Measurements from ENCODE around the gene RAPGEF5.

RAPGEF5 gene

GRCh38 chr7:22193450-22193983 is 163.4 kb downstream of the RAPGEF5 start:
- no peaks in the 10 kb centered on the region for H3K9me3 Mint-ChIP-seq
- H3K27ac Mint-ChIP-seq (ENCODE audit: low read depth): no peak overlapping the region
- H3K27me3 Mint-ChIP-seq: peaks cover 14% of the 10 kb centered on the region
- no peaks in the 10 kb centered on the region for H3K36me3 Mint-ChIP-seq (ENCODE audit: insufficient read depth)
- no peaks in the 10 kb centered on the region for H3K4me1 Mint-ChIP-seq
- ATAC-seq (replicated peaks; ENCODE audit: extremely low read depth, poor library complexity, severe bottlenecking): no peak
- H3K4me3 Mint-ChIP-seq: no peak overlapping the region
- no peak for DNase-seq (ENCODE audit: low spot score in 2 of 2)

- no peak for DNase-seq (ENCODE audit: low spot score in 2 of 2)
- peaks cover 12% of the 10 kb centered on the region for H3K27me3 Mint-ChIP-seq
- H3K4me1 Mint-ChIP-seq: no peaks in the 10 kb centered on the region
- no peaks in the 10 kb centered on the region for H3K36me3 Mint-ChIP-seq (ENCODE audit: insufficient read depth)
- no peak overlapping the region for H3K27ac Mint-ChIP-seq (ENCODE audit: low read depth)
- ATAC-seq (replicated peaks; ENCODE audit: extremely low read depth, poor library complexity, severe bottlenecking): no peak
- no peak overlapping the region for H3K4me3 Mint-ChIP-seq
- H3K9me3 Mint-ChIP-seq: no peaks in the 10 kb centered on the region
These were observed 164.2 kb downstream of the RAPGEF5 start for GRCh38 chr7:22192801-22193200.

GRCh38 chr7:22190736-22191135 is 166.2 kb downstream of the RAPGEF5 start:
- Mint-ChIP-seq H3K36me3 (ENCODE audit: insufficient read depth) (no peaks in the 10 kb centered on the region), H3K27me3 (peaks cover 12% of the 10 kb centered on the region), H3K9me3 (no peaks in the 10 kb centered on the region), H3K27ac (ENCODE audit: low read depth) (no peak overlapping the region), H3K4me1 (no peaks in the 10 kb centered on the region), H3K4me3 (no peak overlapping the region)
- ATAC-seq (replicated peaks; ENCODE audit: extremely low read depth, poor library complexity, severe bottlenecking) (no peak), DNase-seq (ENCODE audit: low spot score in 2 of 2) (no peak)

- DNase-seq (ENCODE audit: low spot score in 2 of 2) (no peak), ATAC-seq (replicated peaks; ENCODE audit: extremely low read depth, poor library complexity, severe bottlenecking) (no peak)
- Mint-ChIP-seq H3K27me3 (peaks cover 20% of the 10 kb centered on the region), H3K9me3 (no peaks in the 10 kb centered on the region), H3K27ac (ENCODE audit: low read depth) (no peak overlapping the region), H3K4me3 (no peak overlapping the region), H3K4me1 (no peaks in the 10 kb centered on the region), H3K36me3 (ENCODE audit: insufficient read depth) (no peaks in the 10 kb centered on the region)
These were observed 167.2 kb downstream of the RAPGEF5 start for GRCh38 chr7:22189741-22190140.

- DNase-seq (ENCODE audit: low spot score in 2 of 2) (no peak), ATAC-seq (replicated peaks; ENCODE audit: extremely low read depth, poor library complexity, severe bottlenecking) (no peak)
- H3K27ac Mint-ChIP-seq (ENCODE audit: low read depth): no peak overlapping the region
- H3K4me1 Mint-ChIP-seq: no peaks in the 10 kb centered on the region
- no peaks in the 10 kb centered on the region for H3K9me3 Mint-ChIP-seq
- no peaks in the 10 kb centered on the region for H3K36me3 Mint-ChIP-seq (ENCODE audit: insufficient read depth)
- H3K27me3 Mint-ChIP-seq: peaks cover 25% of the 10 kb centered on the region
- no peak overlapping the region for H3K4me3 Mint-ChIP-seq
These were observed 167.7 kb downstream of the RAPGEF5 start for GRCh38 chr7:22189230-22189629.

- Mint-ChIP-seq H3K9me3 (no peaks in the 10 kb centered on the region), H3K4me1 (no peaks in the 10 kb centered on the region), H3K4me3 (no peak overlapping the region), H3K36me3 (ENCODE audit: insufficient read depth) (no peaks in the 10 kb centered on the region), H3K27me3 (peaks cover 23% of the 10 kb centered on the region), H3K27ac (ENCODE audit: low read depth) (no peak overlapping the region)
- ATAC-seq (replicated peaks; ENCODE audit: extremely low read depth, poor library complexity, severe bottlenecking) (no peak), DNase-seq (ENCODE audit: low spot score in 2 of 2) (no peak)
These were observed 169.1 kb downstream of the RAPGEF5 start for GRCh38 chr7:22187691-22188348.

- ATAC-seq (replicated peaks; ENCODE audit: extremely low read depth, poor library complexity, severe bottlenecking) (no peak), DNase-seq (ENCODE audit: low spot score in 2 of 2) (no peak)
- no peaks in the 10 kb centered on the region for H3K36me3 Mint-ChIP-seq (ENCODE audit: insufficient read depth)
- H3K27ac Mint-ChIP-seq (ENCODE audit: low read depth): no peak overlapping the region
- no peaks in the 10 kb centered on the region for H3K4me1 Mint-ChIP-seq
- peaks cover 43% of the 10 kb centered on the region for H3K27me3 Mint-ChIP-seq
- H3K9me3 Mint-ChIP-seq: no peaks in the 10 kb centered on the region
- H3K4me3 Mint-ChIP-seq: no peak overlapping the region
These were observed 171.4 kb downstream of the RAPGEF5 start for GRCh38 chr7:22185559-22185958.

GRCh38 chr7:22184549-22185199 is 172.3 kb downstream of the RAPGEF5 start:
- Mint-ChIP-seq H3K4me1 (no peaks in the 10 kb centered on the region), H3K9me3 (no peaks in the 10 kb centered on the region), H3K36me3 (ENCODE audit: insufficient read depth) (no peaks in the 10 kb centered on the region), H3K27me3 (peaks cover 52% of the 10 kb centered on the region), H3K4me3 (no peak overlapping the region), H3K27ac (ENCODE audit: low read depth) (no peak overlapping the region)
- ATAC-seq (replicated peaks; ENCODE audit: extremely low read depth, poor library complexity, severe bottlenecking) (no peak), DNase-seq (ENCODE audit: low spot score in 2 of 2) (no peak)

GRCh38 chr7:22183522-22184280 is 173.3 kb downstream of the RAPGEF5 start:
- ATAC-seq (replicated peaks; ENCODE audit: extremely low read depth, poor library complexity, severe bottlenecking) (no peak), DNase-seq (ENCODE audit: low spot score in 2 of 2) (no peak)
- Mint-ChIP-seq H3K27me3 (peaks cover 62% of the 10 kb centered on the region), H3K4me3 (no peak overlapping the region), H3K9me3 (no peaks in the 10 kb centered on the region), H3K27ac (ENCODE audit: low read depth) (no peak overlapping the region), H3K36me3 (ENCODE audit: insufficient read depth) (no peaks in the 10 kb centered on the region), H3K4me1 (no peaks in the 10 kb centered on the region)

GRCh38 chr7:22182149-22182548 is 174.8 kb downstream of the RAPGEF5 start:
- no peak for DNase-seq (ENCODE audit: low spot score in 2 of 2)
- H3K4me1 Mint-ChIP-seq: no peaks in the 10 kb centered on the region
- no peak overlapping the region for H3K27ac Mint-ChIP-seq (ENCODE audit: low read depth)
- no peak for ATAC-seq (replicated peaks; ENCODE audit: extremely low read depth, poor library complexity, severe bottlenecking)
- H3K27me3 Mint-ChIP-seq: peaks cover 74% of the 10 kb centered on the region
- no peak overlapping the region for H3K4me3 Mint-ChIP-seq
- no peaks in the 10 kb centered on the region for H3K9me3 Mint-ChIP-seq
- no peaks in the 10 kb centered on the region for H3K36me3 Mint-ChIP-seq (ENCODE audit: insufficient read depth)

- no peak overlapping the region for H3K4me3 Mint-ChIP-seq
- no peak for ATAC-seq (replicated peaks; ENCODE audit: extremely low read depth, poor library complexity, severe bottlenecking)
- no peaks in the 10 kb centered on the region for H3K4me1 Mint-ChIP-seq
These were observed 175.3 kb downstream of the RAPGEF5 start for GRCh38 chr7:22181663-22182062.

GRCh38 chr7:22179442-22179879 is 177.5 kb downstream of the RAPGEF5 start:
- Mint-ChIP-seq H3K27me3 (peaks cover 64% of the 10 kb centered on the region), H3K4me1 (peaks cover 2% of the 10 kb centered on the region), H3K27ac (ENCODE audit: low read depth) (no peak overlapping the region), H3K4me3 (no peak overlapping the region), H3K36me3 (ENCODE audit: insufficient read depth) (no peaks in the 10 kb centered on the region), H3K9me3 (no peaks in the 10 kb centered on the region)
- ATAC-seq (replicated peaks; ENCODE audit: extremely low read depth, poor library complexity, severe bottlenecking) (no peak), DNase-seq (ENCODE audit: low spot score in 2 of 2) (no peak)

More at GRCh38 chr7:22181663-22182062, 175.3 kb downstream of the RAPGEF5 start:
- Mint-ChIP-seq H3K9me3 (no peaks in the 10 kb centered on the region), H3K27ac (ENCODE audit: low read depth) (no peak overlapping the region), H3K36me3 (ENCODE audit: insufficient read depth) (no peaks in the 10 kb centered on the region), H3K27me3 (peaks cover 74% of the 10 kb centered on the region)
- no peak for DNase-seq (ENCODE audit: low spot score in 2 of 2)

Measured in central memory CD8-positive, alpha-beta T cell (primary cell).